Measurements from ENCODE around the gene SMARCC1.
"Not testable (repeated sequence)": the region's sequence is repeated elsewhere in the genome, so short reads cannot be mapped to it uniquely, and the experiment has no call there.

The SMARCC1 gene

GRCh38 chr3:47747558-47747957 lies 34.1 kb downstream of the SMARCC1 start:
- TF ChIP-seq, protein P1, sequence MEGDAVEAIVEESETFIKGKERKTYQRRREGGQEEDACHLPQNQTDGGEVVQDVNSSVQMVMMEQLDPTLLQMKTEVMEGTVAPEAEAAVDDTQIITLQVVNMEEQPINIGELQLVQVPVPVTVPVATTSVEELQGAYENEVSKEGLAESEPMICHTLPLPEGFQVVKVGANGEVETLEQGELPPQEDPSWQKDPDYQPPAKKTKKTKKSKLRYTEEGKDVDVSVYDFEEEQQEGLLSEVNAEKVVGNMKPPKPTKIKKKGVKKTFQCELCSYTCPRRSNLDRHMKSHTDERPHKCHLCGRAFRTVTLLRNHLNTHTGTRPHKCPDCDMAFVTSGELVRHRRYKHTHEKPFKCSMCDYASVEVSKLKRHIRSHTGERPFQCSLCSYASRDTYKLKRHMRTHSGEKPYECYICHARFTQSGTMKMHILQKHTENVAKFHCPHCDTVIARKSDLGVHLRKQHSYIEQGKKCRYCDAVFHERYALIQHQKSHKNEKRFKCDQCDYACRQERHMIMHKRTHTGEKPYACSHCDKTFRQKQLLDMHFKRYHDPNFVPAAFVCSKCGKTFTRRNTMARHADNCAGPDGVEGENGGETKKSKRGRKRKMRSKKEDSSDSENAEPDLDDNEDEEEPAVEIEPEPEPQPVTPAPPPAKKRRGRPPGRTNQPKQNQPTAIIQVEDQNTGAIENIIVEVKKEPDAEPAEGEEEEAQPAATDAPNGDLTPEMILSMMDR (IDR thresholded peaks at IDR 0.05; ENCODE audit: low read depth, low read length, missing control alignments) = no peak
- H3K4me3 ChIP-seq (replicated peaks; ENCODE audit: low read depth, low read length) = no peak overlapping the region
- DNase-seq (ENCODE audit: extremely low read depth, low read depth) = no peak

DNA sequence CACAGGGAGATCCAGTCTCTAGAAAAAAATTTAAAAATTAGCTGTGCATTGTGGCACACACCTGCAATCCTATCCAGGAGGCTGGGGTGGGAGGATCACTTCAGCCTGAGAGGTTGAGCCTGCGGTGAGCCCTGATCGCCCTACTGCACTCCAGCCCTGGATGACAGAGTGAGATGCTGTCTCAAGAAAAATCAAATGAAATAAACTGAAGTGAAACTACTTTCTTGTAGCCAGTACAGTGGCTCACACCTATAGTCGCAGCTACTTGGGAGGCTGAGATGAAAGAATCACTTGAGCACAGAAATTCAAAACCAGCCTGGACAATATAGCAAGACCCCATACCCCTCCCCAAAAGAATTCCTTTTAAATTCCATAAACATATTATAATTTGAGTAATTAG lies 35.4 kb downstream of the SMARCC1 start:
- DNase-seq (ENCODE audit: extremely low read depth, low read depth) = no peak
- no peak overlapping the region for H3K4me3 ChIP-seq (replicated peaks; ENCODE audit: low read depth, low read length)
- TF ChIP-seq, protein P1 (IDR thresholded peaks at IDR 0.05; ENCODE audit: low read depth, low read length, missing control alignments) = no peak

DNA sequence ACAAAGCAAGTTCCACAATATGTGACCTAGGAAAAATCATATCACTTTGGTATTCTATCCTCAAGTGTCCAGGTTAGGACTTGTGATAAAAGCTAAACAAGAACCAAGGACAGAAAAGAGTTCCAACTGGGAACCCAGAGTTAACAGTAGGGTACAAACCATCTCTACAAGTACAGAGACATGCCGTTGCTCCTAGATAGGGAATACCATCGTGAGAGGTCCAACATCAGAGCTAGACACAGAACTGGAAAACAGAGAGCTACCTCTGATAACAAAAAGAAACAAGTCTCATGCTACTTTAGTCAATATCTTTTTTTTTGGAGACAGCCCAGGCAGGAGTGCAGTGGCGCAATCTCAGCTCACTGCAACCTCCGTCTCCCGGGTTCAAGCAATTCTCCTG lies 37.8 kb downstream of the SMARCC1 start:
- DNase-seq (ENCODE audit: extremely low read depth, low read depth) = no peak
- TF ChIP-seq, protein P1 (IDR thresholded peaks at IDR 0.05; ENCODE audit: low read depth, low read length, missing control alignments) = no peak

DNA sequence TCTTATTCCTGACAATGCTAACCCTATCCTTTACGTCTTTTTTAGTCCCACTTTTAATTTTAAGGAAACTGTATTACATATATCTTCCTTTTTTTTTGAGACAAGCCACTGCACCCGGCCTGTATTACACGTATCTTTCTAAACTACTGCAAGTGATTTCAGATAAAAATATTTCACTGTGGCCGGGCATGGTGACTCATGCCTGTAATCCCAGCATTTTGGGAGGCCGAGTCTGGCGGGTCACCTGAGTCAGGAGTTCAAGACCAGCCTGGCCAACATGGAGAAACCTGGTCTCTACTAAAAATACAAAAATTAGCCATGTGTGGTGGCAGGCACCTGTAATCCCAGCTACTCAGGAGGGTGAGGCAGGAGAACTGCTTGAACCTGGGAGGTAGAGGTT lies 38.3 kb downstream of the SMARCC1 start:
- not testable (repeated sequence) for DNase-seq (ENCODE audit: extremely low read depth, low read depth); H3K4me3 ChIP-seq (replicated peaks; ENCODE audit: low read depth, low read length)

More for the DNA sequence above, 37.8 kb downstream of the SMARCC1 start:
- H3K4me3 ChIP-seq (replicated peaks; ENCODE audit: low read depth, low read length) = no peak overlapping the region

DNA sequence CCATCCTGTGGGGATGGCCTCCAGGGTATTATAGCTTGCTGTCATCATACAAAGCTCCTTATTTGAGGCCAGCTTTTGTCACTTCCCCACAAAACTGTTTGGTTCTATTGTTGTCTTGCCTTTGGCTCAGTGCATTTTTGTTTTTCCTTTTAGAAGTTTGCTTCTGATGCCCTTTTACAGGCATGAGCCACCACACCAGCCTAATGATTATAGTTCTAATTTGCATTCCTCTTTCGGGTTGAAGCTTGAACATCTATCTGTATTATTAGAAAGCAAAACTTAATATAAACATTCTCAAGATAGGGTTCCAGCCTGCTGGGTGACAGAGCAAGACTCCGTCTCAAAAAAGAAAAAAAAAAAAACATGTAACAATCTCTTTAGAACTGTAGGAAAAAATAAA lies 39.8 kb downstream of the SMARCC1 start:
- H3K4me3 ChIP-seq (replicated peaks; ENCODE audit: low read depth, low read length) = no peak overlapping the region
- DNase-seq (ENCODE audit: extremely low read depth, low read depth) = no peak
- TF ChIP-seq, protein P1 (IDR thresholded peaks at IDR 0.05; ENCODE audit: low read depth, low read length, missing control alignments) = no peak

DNA sequence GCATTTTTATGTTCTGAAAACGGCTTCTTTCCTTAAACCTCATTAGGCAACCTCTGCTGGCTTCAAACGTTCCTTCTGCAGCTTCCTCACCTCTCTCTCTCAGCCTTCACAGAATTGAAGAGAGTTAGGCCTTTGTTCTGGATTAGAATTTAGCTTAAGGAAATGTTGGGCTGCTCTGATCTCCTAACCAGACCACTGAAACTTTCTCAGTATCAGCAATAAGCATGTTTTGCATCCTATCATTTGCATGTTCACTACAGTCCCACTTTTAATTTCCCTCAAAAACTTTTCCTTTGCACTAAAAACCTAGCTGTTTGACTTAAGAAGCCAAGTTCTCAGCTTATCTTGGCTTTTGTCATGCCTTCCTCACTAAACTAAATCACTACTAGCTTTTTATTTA lies 49.5 kb downstream of the SMARCC1 start:
- TF ChIP-seq, protein P1 (IDR thresholded peaks at IDR 0.05; ENCODE audit: low read depth, low read length, missing control alignments) = no peak
- H3K4me3 ChIP-seq (replicated peaks; ENCODE audit: low read depth, low read length) = no peak overlapping the region
- no peak for DNase-seq (ENCODE audit: extremely low read depth, low read depth)

DNA sequence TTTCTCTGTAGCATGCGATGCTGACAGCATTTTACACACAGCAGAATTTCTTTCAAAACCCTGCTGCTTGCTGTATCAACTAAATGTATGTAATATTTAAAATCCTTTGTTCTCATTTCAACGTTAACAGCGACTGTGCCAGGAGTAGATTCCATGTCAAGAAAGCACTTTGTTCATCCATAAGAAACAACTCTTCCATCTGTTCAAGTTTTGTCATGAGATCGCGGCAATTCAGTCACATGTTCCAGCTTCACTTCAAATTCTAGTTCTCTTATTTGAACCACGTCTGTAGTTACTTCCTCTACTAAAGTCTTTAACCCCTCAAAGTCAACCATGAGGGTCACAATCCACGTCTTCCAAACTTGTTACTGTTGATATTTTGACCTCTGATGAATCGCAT lies 50.6 kb downstream of the SMARCC1 start:
- TF ChIP-seq, protein P1 (IDR thresholded peaks at IDR 0.05; ENCODE audit: low read depth, low read length, missing control alignments) = no peak
- DNase-seq (ENCODE audit: extremely low read depth, low read depth) = no peak

More for the DNA sequence above, 50.6 kb downstream of the SMARCC1 start:
- no peak overlapping the region for H3K4me3 ChIP-seq (replicated peaks; ENCODE audit: low read depth, low read length)
